ENCODE measurements around the gene ZNF234. TPM values are rescaled to one million over a fixed set of nuclear protein-coding genes. Genes with fewer than 3 reads are reported as not detected.

Gene ZNF234
- total RNA-seq, 1 donor from 2014 or later: 4.7 TPM

DNA sequence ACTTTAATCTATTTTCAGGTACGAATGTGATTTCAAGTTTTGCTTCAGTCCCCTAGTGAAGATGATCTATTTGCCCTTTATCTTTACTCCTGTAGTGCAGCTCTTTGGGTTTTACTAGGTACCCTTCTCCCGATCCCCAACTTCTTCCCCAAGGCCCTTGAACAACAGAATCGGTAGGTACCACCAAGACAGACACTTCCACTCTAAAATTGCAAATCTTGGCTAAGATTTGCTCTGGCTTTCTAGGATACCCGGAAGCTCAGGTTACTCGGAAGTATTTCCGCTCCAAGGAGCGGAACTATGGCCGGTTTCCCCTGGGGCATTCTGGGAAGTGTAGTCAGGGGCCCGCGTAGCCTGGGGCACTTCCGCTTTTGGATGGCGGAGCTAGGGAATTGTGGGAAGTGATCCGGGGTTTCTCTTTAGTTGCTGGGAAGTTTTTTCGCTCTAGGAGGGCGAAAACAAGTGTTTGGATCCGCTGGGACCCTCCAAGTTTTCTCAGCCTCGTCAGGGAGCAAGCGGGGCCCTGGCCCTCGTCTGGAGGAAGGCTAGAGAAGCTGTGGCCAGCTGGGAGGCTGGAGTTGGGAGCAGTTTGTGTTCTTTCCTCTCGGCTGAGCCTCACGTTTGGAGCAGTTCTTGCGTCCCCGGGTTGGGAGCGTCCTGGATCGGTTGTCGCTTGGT, 65.9 kb downstream of the ZNF234 start:
- Histone ChIP-seq H3K4me3 (ENCODE audit: low read depth, low read length) (peak overlapping the region; percentile 76), H3K36me3 (ENCODE audit: control insufficient read depth, insufficient read depth, low read length) (no peaks in the 10 kb centered on the region), H3K27me3 (ENCODE audit: control insufficient read depth, insufficient read depth, low read length) (no peaks in the 10 kb centered on the region)
- TF ChIP-seq, protein P1, sequence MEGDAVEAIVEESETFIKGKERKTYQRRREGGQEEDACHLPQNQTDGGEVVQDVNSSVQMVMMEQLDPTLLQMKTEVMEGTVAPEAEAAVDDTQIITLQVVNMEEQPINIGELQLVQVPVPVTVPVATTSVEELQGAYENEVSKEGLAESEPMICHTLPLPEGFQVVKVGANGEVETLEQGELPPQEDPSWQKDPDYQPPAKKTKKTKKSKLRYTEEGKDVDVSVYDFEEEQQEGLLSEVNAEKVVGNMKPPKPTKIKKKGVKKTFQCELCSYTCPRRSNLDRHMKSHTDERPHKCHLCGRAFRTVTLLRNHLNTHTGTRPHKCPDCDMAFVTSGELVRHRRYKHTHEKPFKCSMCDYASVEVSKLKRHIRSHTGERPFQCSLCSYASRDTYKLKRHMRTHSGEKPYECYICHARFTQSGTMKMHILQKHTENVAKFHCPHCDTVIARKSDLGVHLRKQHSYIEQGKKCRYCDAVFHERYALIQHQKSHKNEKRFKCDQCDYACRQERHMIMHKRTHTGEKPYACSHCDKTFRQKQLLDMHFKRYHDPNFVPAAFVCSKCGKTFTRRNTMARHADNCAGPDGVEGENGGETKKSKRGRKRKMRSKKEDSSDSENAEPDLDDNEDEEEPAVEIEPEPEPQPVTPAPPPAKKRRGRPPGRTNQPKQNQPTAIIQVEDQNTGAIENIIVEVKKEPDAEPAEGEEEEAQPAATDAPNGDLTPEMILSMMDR (IDR thresholded peaks at IDR 0.05; ENCODE audit: insufficient read depth, low read length, poor library complexity, severe bottlenecking): no peak
- peak; percentile 76 for DNase-seq (ENCODE audit: low read depth)

Other genes with a start within 250 kb of the ZNF234 start
- 10.8 and 12.3 TPM in 2 replicates for gene ZNF45, start 206.3 kb upstream of the ZNF234 start, total RNA-seq
- gene ZNF221, start 190.3 kb upstream of the ZNF234 start, total RNA-seq: 3.6 and 6.1 TPM in 2 replicates
- 4.2 and 5.8 TPM in 2 replicates for gene ZNF155, start 157.4 kb upstream of the ZNF234 start, total RNA-seq
- gene ZNF230, start 138.6 kb upstream of the ZNF234 start, total RNA-seq: 2.7 and 2.9 TPM in 2 replicates
- gene ZNF222, start 116.2 kb upstream of the ZNF234 start, total RNA-seq: 2.3 and 3.3 TPM in 2 replicates
- 3.6 and 4.9 TPM in 2 replicates for gene ZNF223, start 89.5 kb upstream of the ZNF234 start, total RNA-seq
- gene ZNF284, start 69.4 kb upstream of the ZNF234 start, total RNA-seq: 1.1 and 1.5 TPM in 2 replicates
- 7.3 and 8.2 TPM in 2 replicates for gene ZNF224, start 47.2 kb upstream of the ZNF234 start, total RNA-seq
- 1.9 and 2.2 TPM in 2 replicates for gene ZNF225, start 28.2 kb upstream of the ZNF234 start, total RNA-seq
- gene ZNF226, start 23.5 kb downstream of the ZNF234 start, total RNA-seq: 11.2 and 26.8 TPM in 2 replicates
- 5.7 and 10.1 TPM in 2 replicates for gene ZNF227, start 71.0 kb downstream of the ZNF234 start, total RNA-seq
- 0.14 and 0.38 TPM in 2 replicates for gene ZNF233, start 118.3 kb downstream of the ZNF234 start, total RNA-seq
- gene ZNF235, start 163.5 kb downstream of the ZNF234 start, total RNA-seq: 2.2 and 3.9 TPM in 2 replicates
- 3.6 and 7.6 TPM in 2 replicates for gene ZNF112, start 215.1 kb downstream of the ZNF234 start, total RNA-seq